H9 (cell line): Measurements from ENCODE around the gene PTBP2. TPM values are rescaled to one million over a fixed set of nuclear protein-coding genes. Genes with fewer than 3 reads are reported as not detected.

Source experiments
- DNase-seq: peaks from one replicate; pipeline ENCODE4 v3.0.0-alpha.2; 2017
- H2AFZ ChIP-seq: one replicate; pipeline ENCODE4 v1.6.1; 2013; ENCODE audit warnings: mild to moderate bottlenecking, low read length, control low read depth, moderate library complexity
- H2AK5ac ChIP-seq: 2 replicates; pipeline ENCODE4 v1.6.1; 2013; ENCODE audit warnings: low read length, control low read depth, mixed read lengths; ENCODE audit not compliant: insufficient read length
- H2BK120ac ChIP-seq: one replicate; pipeline ENCODE4 v1.6.1; 2013; ENCODE audit warnings: low read depth, mild to moderate bottlenecking, low read length, control low read depth, inconsistent platforms; ENCODE audit not compliant: poor library complexity, severe bottlenecking
- H2BK12ac ChIP-seq: 2 replicates; pipeline ENCODE4 v1.6.1; 2013; ENCODE audit warnings: low read length, control low read depth, mixed read lengths, low read depth; ENCODE audit not compliant: insufficient read length
- H2BK15ac ChIP-seq: 2 replicates; pipeline ENCODE4 v1.6.1; 2013; ENCODE audit warnings: low read depth, low read length, control low read depth
- H2BK20ac ChIP-seq: one replicate; pipeline ENCODE4 v1.6.1; 2013; ENCODE audit warnings: low read depth, mild to moderate bottlenecking, low read length, control low read depth, inconsistent platforms; ENCODE audit not compliant: poor library complexity, severe bottlenecking
- H2BK5ac ChIP-seq: 2 replicates; pipeline ENCODE4 v1.6.1; 2013; ENCODE audit warnings: low read length, control low read depth, mixed read lengths; ENCODE audit not compliant: insufficient read length
- H3K14ac ChIP-seq: 2 replicates; pipeline ENCODE4 v1.6.1; 2013; ENCODE audit warnings: low read length, control low read depth; ENCODE audit not compliant: insufficient read depth
- H3K18ac ChIP-seq: 2 replicates; pipeline ENCODE4 v1.6.1; 2013; ENCODE audit warnings: low read depth, mild to moderate bottlenecking, mixed read lengths, low read length, control low read depth; ENCODE audit not compliant: insufficient read length
- H3K23ac ChIP-seq: 2 replicates; pipeline ENCODE4 v1.6.1; 2013; ENCODE audit warnings: low read length, control low read depth, mixed read lengths, low read depth; ENCODE audit not compliant: insufficient read length
- H3K23me2 ChIP-seq: 2 replicates; pipeline ENCODE4 v1.6.1; 2013; ENCODE audit warnings: low read depth, mild to moderate bottlenecking, mixed read lengths, low read length, control low read depth; ENCODE audit not compliant: insufficient read length, poor library complexity, severe bottlenecking
- H3K27ac ChIP-seq: 2 replicates; pipeline ENCODE4 v1.5.1; 2013; ENCODE audit warnings: low read length, control low read depth, mixed read lengths, low read depth; ENCODE audit not compliant: insufficient read length
- H3K27me3 ChIP-seq: 2 replicates; pipeline ENCODE4 v1.6.1; 2013; ENCODE audit warnings: low read length, control low read depth, inconsistent platforms; ENCODE audit not compliant: insufficient read depth
- H3K4ac ChIP-seq: 2 replicates; pipeline ENCODE4 v1.6.1; 2013; ENCODE audit warnings: low read depth, mild to moderate bottlenecking, control low read depth, inconsistent platforms, low read length, moderate library complexity
- H3K4me1 ChIP-seq: 2 replicates; pipeline ENCODE4 v1.6.1; 2013; ENCODE audit warnings: low read length, control low read depth, inconsistent platforms; ENCODE audit not compliant: insufficient read depth
- H3K4me2 ChIP-seq: 2 replicates; pipeline ENCODE4 v1.6.1; 2013; ENCODE audit warnings: low read length, control low read depth, mixed read lengths; ENCODE audit not compliant: insufficient read length, insufficient read depth
- H3K56ac ChIP-seq: 2 replicates; pipeline ENCODE4 v1.6.1; 2013; ENCODE audit warnings: low read depth, mild to moderate bottlenecking, mixed read lengths, low read length, control low read depth; ENCODE audit not compliant: insufficient read length
- H3K79me1 ChIP-seq: 2 replicates; pipeline ENCODE4 v1.6.1; 2013; ENCODE audit warnings: low read depth, mild to moderate bottlenecking, moderate library complexity, low read length, control low read depth, inconsistent platforms; ENCODE audit not compliant: insufficient read depth, poor library complexity, severe bottlenecking
- H3K79me2 ChIP-seq: 2 replicates; pipeline ENCODE4 v1.6.1; 2013; ENCODE audit warnings: low read length, control low read depth, inconsistent platforms; ENCODE audit not compliant: insufficient read depth
- H3K9ac ChIP-seq: 2 replicates; pipeline ENCODE4 v1.6.1; 2013; ENCODE audit warnings: low read length, control low read depth, mixed read lengths; ENCODE audit not compliant: insufficient read length; ENCODE audit errors: extremely low read depth
- H3K9me3 ChIP-seq: one replicate; pipeline ENCODE4 v1.6.1; 2013; ENCODE audit warnings: low read depth, low read length, inconsistent platforms; ENCODE audit not compliant: control insufficient read depth
- H3T11ph ChIP-seq: one replicate; pipeline ENCODE4 v1.6.1; 2013; ENCODE audit warnings: mild to moderate bottlenecking, low read length, control low read depth, inconsistent platforms
- H4K20me1 ChIP-seq: one replicate; pipeline ENCODE4 v1.6.1; 2013; ENCODE audit not compliant: control insufficient read depth, insufficient read length, insufficient read depth
- H4K5ac ChIP-seq: 2 replicates; pipeline ENCODE4 v1.6.1; 2013; ENCODE audit warnings: low read depth, mild to moderate bottlenecking, mixed read lengths, low read length, control low read depth; ENCODE audit not compliant: insufficient read length
- H4K8ac ChIP-seq: replicated peaks from 2 replicates; pipeline ENCODE4 v1.6.1; 2013; ENCODE audit warnings: low read length, control low read depth, mixed read lengths, low read depth; ENCODE audit not compliant: insufficient read length
- H4K91ac ChIP-seq: 2 replicates; pipeline ENCODE4 v1.6.1; 2013; ENCODE audit warnings: low read depth, mild to moderate bottlenecking, moderate library complexity, mixed read lengths, low read length, control low read depth; ENCODE audit not compliant: insufficient read length
- H3K27ac Mint-ChIP-seq, 3 experiments: 2 replicates in 2 of 3; 3 replicates in 1 of 3; pipeline ENCODE4 v1.8.0; 2020 to 2021; ENCODE audit warnings: mixed read lengths in 3 of 3, mild to moderate bottlenecking in 1 of 3, moderate library complexity in 1 of 3
- H3K27me3 Mint-ChIP-seq: 2 replicates; pipeline ENCODE4 v1.8.0; 2021; ENCODE audit warnings: low read depth, mild to moderate bottlenecking, moderate library complexity, mixed read lengths
- H3K36me3 Mint-ChIP-seq, 3 experiments: 2 replicates in 2 of 3; 3 replicates in 1 of 3; pipeline ENCODE4 v1.8.0; 2020 to 2021; ENCODE audit warnings: low read depth in 3 of 3, mixed read lengths in 3 of 3; ENCODE audit not compliant: insufficient read depth in 1 of 3
- H3K4me1 Mint-ChIP-seq, 2 experiments: 2 replicates each; pipeline ENCODE4 v1.8.0; 2020; ENCODE audit warnings: mixed read lengths in 2 of 2
- H3K4me3 Mint-ChIP-seq, 2 experiments: 2 replicates in 1 of 2; 3 replicates in 1 of 2; pipeline ENCODE4 v1.8.0; 2020 to 2021; ENCODE audit warnings: mild to moderate bottlenecking in 2 of 2, mixed read lengths in 2 of 2, moderate library complexity in 1 of 2
- H3K9me3 Mint-ChIP-seq, 2 experiments: 2 replicates in 1 of 2; 3 replicates in 1 of 2; pipeline ENCODE4 v1.8.0; 2020; ENCODE audit warnings: mild to moderate bottlenecking in 2 of 2, mixed read lengths in 2 of 2, moderate library complexity in 1 of 2
- WGBS: extraction: QIAGEN DNeasy Blood & Tissue Kit; methylation state at CpG from one replicate; pipeline ENCODE4 v1.1.7; 2013; ENCODE audit warnings: missing lambda C conversion rate, low lambda C conversion rate, mixed read lengths; ENCODE audit not compliant: insufficient read length; ENCODE audit errors: extremely low coverage; 5-methylcytosine and 5-hydroxymethylcytosine counted together
- total RNA-seq: library from RNA; stranded (reverse); gene quantifications from 2 replicates; pipeline ENCODE4 v1.2.1, GENCODE V29; 2021
- TF ChIP-seq, protein P1 (sequence below): fragments of 200-600 bp; sonication (generic); conservative IDR thresholded peaks from 3 replicates; pipeline ENCODE4 v1.8.0; 2021; ENCODE audit warnings: antibody characterized with exemption, mild to moderate bottlenecking

The PTBP2 gene
- total RNA-seq, 1 experiment from 2014 or later: 75.4 TPM

DNA sequence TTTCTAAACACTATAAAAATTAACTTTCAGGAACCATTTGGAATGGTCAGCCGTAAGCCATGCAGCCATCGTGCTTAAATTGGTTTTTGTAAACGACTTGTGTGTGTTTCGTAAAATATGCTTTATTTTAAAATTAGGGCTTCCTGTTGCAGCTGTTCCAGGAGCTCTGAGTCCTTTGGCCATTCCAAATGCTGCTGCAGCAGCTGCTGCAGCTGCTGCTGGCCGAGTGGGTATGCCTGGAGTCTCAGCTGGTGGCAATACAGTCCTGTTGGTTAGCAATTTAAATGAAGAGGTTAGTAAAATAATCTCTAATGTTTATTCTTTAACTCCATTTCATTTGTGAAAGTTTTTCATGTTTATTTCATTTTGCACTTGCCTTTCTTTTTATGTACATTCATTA, 83.1 kb downstream of the PTBP2 start:
- Histone ChIP-seq H3K18ac (no peak overlapping the region), H3K23me2 (no peaks in the 10 kb centered on the region), H2AK5ac (no peak overlapping the region), H2BK15ac (no peak overlapping the region), H2AFZ (no peak overlapping the region), H3K4ac (no peak overlapping the region), H3K14ac (no peak overlapping the region), H3K27me3 (no peaks in the 10 kb centered on the region), H4K5ac (no peak overlapping the region), H2BK120ac (no peak overlapping the region), H3K79me2 (no peaks in the 10 kb centered on the region), H3K23ac (no peak overlapping the region), H2BK12ac (no peak overlapping the region), H4K20me1 (no peaks in the 10 kb centered on the region), H3K9ac (no peak overlapping the region), H2BK20ac (no peak overlapping the region), H3K79me1 (peaks cover 3% of the 10 kb centered on the region), H3K56ac (no peak overlapping the region), H3K9me3 (no peaks in the 10 kb centered on the region), H3T11ph (no peak overlapping the region), H4K91ac (no peak overlapping the region), H2BK5ac (no peak overlapping the region), H3K27ac (no peak overlapping the region), H3K4me2 (no peak overlapping the region), H3K4me1 (no peaks in the 10 kb centered on the region), H4K8ac (no peak overlapping the region)
- no peak overlapping the region for H3K4me3 Mint-ChIP-seq
- peaks cover 12 to 44% (median 32%) of the 10 kb centered on the region in 3 experiments; a peak in 6 of 7 replicates for H3K36me3 Mint-ChIP-seq
- H3K27me3 Mint-ChIP-seq: no peaks in the 10 kb centered on the region
- TF ChIP-seq, protein P1, sequence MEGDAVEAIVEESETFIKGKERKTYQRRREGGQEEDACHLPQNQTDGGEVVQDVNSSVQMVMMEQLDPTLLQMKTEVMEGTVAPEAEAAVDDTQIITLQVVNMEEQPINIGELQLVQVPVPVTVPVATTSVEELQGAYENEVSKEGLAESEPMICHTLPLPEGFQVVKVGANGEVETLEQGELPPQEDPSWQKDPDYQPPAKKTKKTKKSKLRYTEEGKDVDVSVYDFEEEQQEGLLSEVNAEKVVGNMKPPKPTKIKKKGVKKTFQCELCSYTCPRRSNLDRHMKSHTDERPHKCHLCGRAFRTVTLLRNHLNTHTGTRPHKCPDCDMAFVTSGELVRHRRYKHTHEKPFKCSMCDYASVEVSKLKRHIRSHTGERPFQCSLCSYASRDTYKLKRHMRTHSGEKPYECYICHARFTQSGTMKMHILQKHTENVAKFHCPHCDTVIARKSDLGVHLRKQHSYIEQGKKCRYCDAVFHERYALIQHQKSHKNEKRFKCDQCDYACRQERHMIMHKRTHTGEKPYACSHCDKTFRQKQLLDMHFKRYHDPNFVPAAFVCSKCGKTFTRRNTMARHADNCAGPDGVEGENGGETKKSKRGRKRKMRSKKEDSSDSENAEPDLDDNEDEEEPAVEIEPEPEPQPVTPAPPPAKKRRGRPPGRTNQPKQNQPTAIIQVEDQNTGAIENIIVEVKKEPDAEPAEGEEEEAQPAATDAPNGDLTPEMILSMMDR: no peak
- no peak overlapping the region for H3K27ac Mint-ChIP-seq
- no peak for DNase-seq
- peaks cover 9 to 45% of the 10 kb centered on the region in 2 experiments; a peak in 3 of 4 replicates for H3K4me1 Mint-ChIP-seq
- H3K9me3 Mint-ChIP-seq: no peaks in the 10 kb centered on the region
- no CpG with 5 or more reads among the region's 5 CpGs for WGBS
